ENCODE data around the gene SPATA2.

The SPATA2 gene

DNA sequence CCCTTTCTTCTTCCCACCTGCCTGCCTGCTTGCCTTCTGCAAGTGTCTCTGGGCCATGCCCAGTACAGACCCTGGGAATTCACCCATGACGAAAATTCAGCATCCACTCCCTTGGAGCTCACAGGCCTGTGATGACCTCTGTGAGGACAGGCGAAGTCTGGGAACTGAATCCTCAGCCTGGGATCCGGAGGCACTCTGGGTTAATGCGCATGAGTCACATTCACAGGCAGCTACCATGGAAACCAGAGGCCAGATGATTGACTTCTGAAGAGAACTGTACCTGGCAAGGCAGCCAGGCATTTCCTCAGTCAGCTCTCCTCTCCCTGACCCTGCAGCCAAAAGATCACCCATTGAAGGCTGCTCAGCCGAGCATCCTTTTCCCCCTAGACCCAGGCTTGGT, 61.7 kb downstream of the SPATA2 start:
- DNase-seq: no peak

Measured in NCI-H1105 (cell line).